HG02840 (cell line): Measurements from ENCODE around the gene GCH1.
"Not testable (repeated sequence)": the region's sequence is repeated elsewhere in the genome, so short reads cannot be mapped to it uniquely, and the experiment has no call there.

Experiments used
- ATAC-seq: cut with Tn5 transposase; IDR thresholded peaks from one replicate; pipeline ENCODE4 v1.9.1; 2021; ENCODE audit warnings: mild to moderate bottlenecking, moderate library complexity, moderate number of reproducible peaks; ENCODE audit not compliant: unreplicated experiment, low FRiP score

GCH1 gene

GRCh38 chr14:54909817-54910558, 7.4 kb upstream of the GCH1 start:
- no peak for ATAC-seq

- not testable (repeated sequence) for ATAC-seq
These were observed 6.3 kb upstream of the GCH1 start for GRCh38 chr14:54908973-54909372.

GRCh38 chr14:54908190-54908589, 5.6 kb upstream of the GCH1 start:
- ATAC-seq = no peak

- no peak for ATAC-seq
These were observed 3.4 kb upstream of the GCH1 start for GRCh38 chr14:54906075-54906474.

GRCh38 chr14:54902143-54902520, 494 bp downstream of the GCH1 start:
- peak; percentile 50 for ATAC-seq

GRCh38 chr14:54901380-54902142, 1.1 kb downstream of the GCH1 start:
- peak; percentile 8 for ATAC-seq

GRCh38 chr14:54899573-54899972, 3.1 kb downstream of the GCH1 start:
- no peak for ATAC-seq

- not testable (repeated sequence) for ATAC-seq
These were observed 4.6 kb downstream of the GCH1 start for GRCh38 chr14:54897809-54898555.

- no peak for ATAC-seq
These were observed 6.9 kb downstream of the GCH1 start for GRCh38 chr14:54895683-54896082.

- no peak for ATAC-seq
These were observed 7.6 kb downstream of the GCH1 start for GRCh38 chr14:54894995-54895394.

GRCh38 chr14:54893151-54893760, 9.4 kb downstream of the GCH1 start:
- ATAC-seq = no peak

GRCh38 chr14:54891471-54892245, 11.0 kb downstream of the GCH1 start:
- no peak for ATAC-seq

- ATAC-seq = peak; percentile 60
These were observed 11.8 kb downstream of the GCH1 start for GRCh38 chr14:54890788-54891187.

- ATAC-seq = no peak
These were observed 12.7 kb downstream of the GCH1 start for GRCh38 chr14:54889919-54890318.

GRCh38 chr14:54882521-54882920, 20.1 kb downstream of the GCH1 start:
- ATAC-seq = no peak

- peak; percentile 41 for ATAC-seq
These were observed 20.7 kb downstream of the GCH1 start for GRCh38 chr14:54881761-54882401.

GRCh38 chr14:54881235-54881760, 21.3 kb downstream of the GCH1 start:
- ATAC-seq = peak; percentile 61

GRCh38 chr14:54877703-54878021, 25.0 kb downstream of the GCH1 start:
- ATAC-seq = no peak

GRCh38 chr14:54877015-54877702, 25.5 kb downstream of the GCH1 start:
- no peak for ATAC-seq
